Esophagus mucosa (tissue), 1 donor: Measurements from ENCODE around the gene FAM32A. TPM values are rescaled to one million over a fixed set of nuclear protein-coding genes. Genes with fewer than 3 reads are reported as not detected.

Source experiments
- ATAC-seq: fragments of 200-7000 bp; cut with Tn5 transposase; one replicate; pipeline ENCODE4 v1.9.1; 2020
- total RNA-seq: library from RNA; stranded (reverse); gene quantifications from one replicate; pipeline ENCODE4 v1.2.4, GENCODE V29; 2023
- donor health status: DM: yes; HTN: yes; CAD: no.

The FAM32A gene
- total RNA-seq: 40.4 TPM

- peak; percentile 96 for ATAC-seq
Measured at GRCh38 chr19:16185123-16185767, at the start of gene FAM32A. FAM32A (plus strand) TSS chr19:16185410; CDS start chr19:16185443, 33 bp downstream.

GRCh38 chr19:16135430-16136127, 49.6 kb upstream of the FAM32A start:
- peak; percentile 29 for ATAC-seq

- ATAC-seq: peak; percentile 50
Measured at GRCh38 chr19:16136185-16136999, 48.8 kb upstream of the FAM32A start.

GRCh38 chr19:16139752-16140151, 45.5 kb upstream of the FAM32A start:
- no peak for ATAC-seq

GRCh38 chr19:16141043-16141442, 44.2 kb upstream of the FAM32A start:
- ATAC-seq: peak; percentile 19

GRCh38 chr19:16142032-16142580, 43.1 kb upstream of the FAM32A start:
- ATAC-seq: no peak

- peak; percentile 86 for ATAC-seq
Measured at GRCh38 chr19:16143399-16144215, 41.6 kb upstream of the FAM32A start, which contains the start of gene HSH2D. HSH2D (plus strand) TSS chr19:16143685; CDS start chr19:16148751, 5,066 bp downstream.

- ATAC-seq: peak; percentile 10
Measured at GRCh38 chr19:16144216-16144581, 41.0 kb upstream of the FAM32A start.

- no peak for ATAC-seq
Measured at GRCh38 chr19:16146112-16146511, 39.1 kb upstream of the FAM32A start.

GRCh38 chr19:16148443-16149229, 36.6 kb upstream of the FAM32A start:
- peak; percentile 45 for ATAC-seq

- no peak for ATAC-seq
Measured at GRCh38 chr19:16153582-16154336, 31.5 kb upstream of the FAM32A start.

- no peak for ATAC-seq
Measured at GRCh38 chr19:16154557-16154956, 30.7 kb upstream of the FAM32A start.

GRCh38 chr19:16155128-16155527, 30.1 kb upstream of the FAM32A start:
- no peak for ATAC-seq

GRCh38 chr19:16156904-16157303, 28.3 kb upstream of the FAM32A start:
- no peak for ATAC-seq

- ATAC-seq: no peak
Measured at GRCh38 chr19:16157601-16158000, 27.6 kb upstream of the FAM32A start.

- ATAC-seq: no peak
Measured at GRCh38 chr19:16159655-16160054, 25.6 kb upstream of the FAM32A start.

GRCh38 chr19:16160445-16160942, 24.7 kb upstream of the FAM32A start:
- peak; percentile 22 for ATAC-seq

- peak; percentile 72 for ATAC-seq
Measured at GRCh38 chr19:16160943-16161560, 24.2 kb upstream of the FAM32A start.

- ATAC-seq: peak; percentile 68
Measured at GRCh38 chr19:16161840-16162239, 23.4 kb upstream of the FAM32A start.
